ENCODE results near the gene TIPIN. TPM values are rescaled to one million over a fixed set of nuclear protein-coding genes. Genes with fewer than 3 reads are reported as not detected.

Gene TIPIN
- polyA plus RNA-seq, 1 donor from 2014 or later: 7.4 TPM

GRCh38 chr15:66309828-66310227 lies 46.7 kb downstream of the TIPIN start:
- Histone ChIP-seq H3F3A (ENCODE audit: insufficient read depth, low read length, poor library complexity, severe bottlenecking) (no peaks in the 10 kb centered on the region), H3K9me3 (ENCODE audit: low read length) (no peaks in the 10 kb centered on the region), H3K4me2 (ENCODE audit: low read length) (no peak overlapping the region), H4K20me1 (ENCODE audit: insufficient read depth) (no peaks in the 10 kb centered on the region), H3K4me3 (ENCODE audit: low read length) (no peak overlapping the region), H2AFZ (ENCODE audit: low read depth, low read length) (no peak overlapping the region), H3K9ac (ENCODE audit: low read length) (no peak overlapping the region), H3K27me3 (ENCODE audit: insufficient read depth, low read depth, low read length) (no peaks in the 10 kb centered on the region), H3K79me2 (replicated peaks; ENCODE audit: insufficient read depth, low read length) (no peaks in the 10 kb centered on the region), H3K9me2 (ENCODE audit: insufficient read depth, low read length) (no peaks in the 10 kb centered on the region), H3K27ac (ENCODE audit: low read length) (no peak overlapping the region), H3K36me3 (ENCODE audit: insufficient read depth, low read length) (no peaks in the 10 kb centered on the region)
- TF ChIP-seq POLR2AphosphoS5 (IDR thresholded peaks at IDR 0.05) (no peak), EZH2 (IDR thresholded peaks at IDR 0.05; ENCODE audit: borderline replicate concordance, insufficient read depth, low read length, poor library complexity, severe bottlenecking) (no peak), TAF1 (IDR thresholded peaks at IDR 0.05; ENCODE audit: low read depth) (no peak), EP300 (conservative IDR thresholded peaks at IDR 0.05; ENCODE audit: poor library complexity, severe bottlenecking) (no peak), RAD21 (conservative IDR thresholded peaks at IDR 0.05) (no peak), MXI1 (conservative IDR thresholded peaks at IDR 0.05; ENCODE audit: poor library complexity, severe bottlenecking) (no peak), SMC3 (conservative IDR thresholded peaks at IDR 0.05; ENCODE audit: poor library complexity) (no peak)
- TF ChIP-seq, protein P1, sequence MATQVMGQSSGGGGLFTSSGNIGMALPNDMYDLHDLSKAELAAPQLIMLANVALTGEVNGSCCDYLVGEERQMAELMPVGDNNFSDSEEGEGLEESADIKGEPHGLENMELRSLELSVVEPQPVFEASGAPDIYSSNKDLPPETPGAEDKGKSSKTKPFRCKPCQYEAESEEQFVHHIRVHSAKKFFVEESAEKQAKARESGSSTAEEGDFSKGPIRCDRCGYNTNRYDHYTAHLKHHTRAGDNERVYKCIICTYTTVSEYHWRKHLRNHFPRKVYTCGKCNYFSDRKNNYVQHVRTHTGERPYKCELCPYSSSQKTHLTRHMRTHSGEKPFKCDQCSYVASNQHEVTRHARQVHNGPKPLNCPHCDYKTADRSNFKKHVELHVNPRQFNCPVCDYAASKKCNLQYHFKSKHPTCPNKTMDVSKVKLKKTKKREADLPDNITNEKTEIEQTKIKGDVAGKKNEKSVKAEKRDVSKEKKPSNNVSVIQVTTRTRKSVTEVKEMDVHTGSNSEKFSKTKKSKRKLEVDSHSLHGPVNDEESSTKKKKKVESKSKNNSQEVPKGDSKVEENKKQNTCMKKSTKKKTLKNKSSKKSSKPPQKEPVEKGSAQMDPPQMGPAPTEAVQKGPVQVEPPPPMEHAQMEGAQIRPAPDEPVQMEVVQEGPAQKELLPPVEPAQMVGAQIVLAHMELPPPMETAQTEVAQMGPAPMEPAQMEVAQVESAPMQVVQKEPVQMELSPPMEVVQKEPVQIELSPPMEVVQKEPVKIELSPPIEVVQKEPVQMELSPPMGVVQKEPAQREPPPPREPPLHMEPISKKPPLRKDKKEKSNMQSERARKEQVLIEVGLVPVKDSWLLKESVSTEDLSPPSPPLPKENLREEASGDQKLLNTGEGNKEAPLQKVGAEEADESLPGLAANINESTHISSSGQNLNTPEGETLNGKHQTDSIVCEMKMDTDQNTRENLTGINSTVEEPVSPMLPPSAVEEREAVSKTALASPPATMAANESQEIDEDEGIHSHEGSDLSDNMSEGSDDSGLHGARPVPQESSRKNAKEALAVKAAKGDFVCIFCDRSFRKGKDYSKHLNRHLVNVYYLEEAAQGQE (IDR thresholded peaks at IDR 0.05; ENCODE audit: borderline replicate concordance): no peak
- TF ChIP-seq, protein P2, sequence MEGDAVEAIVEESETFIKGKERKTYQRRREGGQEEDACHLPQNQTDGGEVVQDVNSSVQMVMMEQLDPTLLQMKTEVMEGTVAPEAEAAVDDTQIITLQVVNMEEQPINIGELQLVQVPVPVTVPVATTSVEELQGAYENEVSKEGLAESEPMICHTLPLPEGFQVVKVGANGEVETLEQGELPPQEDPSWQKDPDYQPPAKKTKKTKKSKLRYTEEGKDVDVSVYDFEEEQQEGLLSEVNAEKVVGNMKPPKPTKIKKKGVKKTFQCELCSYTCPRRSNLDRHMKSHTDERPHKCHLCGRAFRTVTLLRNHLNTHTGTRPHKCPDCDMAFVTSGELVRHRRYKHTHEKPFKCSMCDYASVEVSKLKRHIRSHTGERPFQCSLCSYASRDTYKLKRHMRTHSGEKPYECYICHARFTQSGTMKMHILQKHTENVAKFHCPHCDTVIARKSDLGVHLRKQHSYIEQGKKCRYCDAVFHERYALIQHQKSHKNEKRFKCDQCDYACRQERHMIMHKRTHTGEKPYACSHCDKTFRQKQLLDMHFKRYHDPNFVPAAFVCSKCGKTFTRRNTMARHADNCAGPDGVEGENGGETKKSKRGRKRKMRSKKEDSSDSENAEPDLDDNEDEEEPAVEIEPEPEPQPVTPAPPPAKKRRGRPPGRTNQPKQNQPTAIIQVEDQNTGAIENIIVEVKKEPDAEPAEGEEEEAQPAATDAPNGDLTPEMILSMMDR (IDR thresholded peaks at IDR 0.05; ENCODE audit: poor library complexity, severe bottlenecking): no peak

DNA sequence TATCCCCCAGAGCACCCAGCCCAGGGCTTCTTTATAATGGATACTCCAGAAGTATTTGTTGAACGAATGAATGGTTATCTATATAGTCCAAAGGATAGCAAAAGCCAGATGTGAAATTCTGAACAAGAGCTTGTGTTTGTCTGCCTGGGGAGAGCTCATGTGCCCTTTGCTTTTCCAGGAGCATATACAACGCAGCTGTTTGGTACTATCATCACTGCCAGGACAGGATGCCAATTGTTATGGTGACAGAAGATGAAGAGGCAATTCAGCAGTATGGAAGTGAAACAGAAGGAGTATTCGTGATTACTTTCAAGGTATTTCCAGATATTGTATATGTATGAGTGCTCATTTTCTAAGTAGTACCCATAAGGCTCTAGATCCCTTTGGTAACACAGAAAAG lies 48.0 kb downstream of the TIPIN start:
- H3K27me3 ChIP-seq (ENCODE audit: insufficient read depth, low read depth, low read length): no peaks in the 10 kb centered on the region
- H3K36me3 ChIP-seq (ENCODE audit: insufficient read depth, low read length): no peaks in the 10 kb centered on the region
- H3K9me3 ChIP-seq (ENCODE audit: low read length): no peaks in the 10 kb centered on the region
- no peak overlapping the region for H3K9ac ChIP-seq (ENCODE audit: low read length)
- H3K4me2 ChIP-seq (ENCODE audit: low read length): no peak overlapping the region
- TF ChIP-seq, protein P1 (IDR thresholded peaks at IDR 0.05; ENCODE audit: borderline replicate concordance): no peak
- TF ChIP-seq, protein P2 (IDR thresholded peaks at IDR 0.05; ENCODE audit: poor library complexity, severe bottlenecking): no peak
- TF ChIP-seq MXI1 (conservative IDR thresholded peaks at IDR 0.05; ENCODE audit: poor library complexity, severe bottlenecking) (no peak), RAD21 (conservative IDR thresholded peaks at IDR 0.05) (no peak), TAF1 (IDR thresholded peaks at IDR 0.05; ENCODE audit: low read depth) (no peak), EZH2 (IDR thresholded peaks at IDR 0.05; ENCODE audit: borderline replicate concordance, insufficient read depth, low read length, poor library complexity, severe bottlenecking) (no peak), EP300 (conservative IDR thresholded peaks at IDR 0.05; ENCODE audit: poor library complexity, severe bottlenecking) (no peak), POLR2AphosphoS5 (IDR thresholded peaks at IDR 0.05) (no peak), SMC3 (conservative IDR thresholded peaks at IDR 0.05; ENCODE audit: poor library complexity) (no peak)
- no peak overlapping the region for H3K27ac ChIP-seq (ENCODE audit: low read length)
- no peak overlapping the region for H2AFZ ChIP-seq (ENCODE audit: low read depth, low read length)
- H3K79me2 ChIP-seq (replicated peaks; ENCODE audit: insufficient read depth, low read length): no peaks in the 10 kb centered on the region
- no peaks in the 10 kb centered on the region for H3F3A ChIP-seq (ENCODE audit: insufficient read depth, low read length, poor library complexity, severe bottlenecking)
- H3K9me2 ChIP-seq (ENCODE audit: insufficient read depth, low read length): no peaks in the 10 kb centered on the region
- no peak overlapping the region for H3K4me3 ChIP-seq (ENCODE audit: low read length)
- H4K20me1 ChIP-seq (ENCODE audit: insufficient read depth): no peaks in the 10 kb centered on the region

Measured in neural cell (in vitro differentiated cells).